SK-N-MC (cell line): Measurements from ENCODE around the gene PEPD.

Experiments
- DNase-seq: peaks from one replicate; pipeline ENCODE4 v3.0.0-alpha.2; 2011; ENCODE audit warnings: low read depth, low spot score
- H3K27ac ChIP-seq: fragments of 200-600 bp; sonication (generic); 2 replicates; pipeline ENCODE4 v1.5.1; 2016; ENCODE audit warnings: mixed run types
- H3K36me3 ChIP-seq: fragments of 200-600 bp; sonication (generic); 2 replicates; pipeline ENCODE4 v1.6.1; 2017; ENCODE audit warnings: antibody characterized with exemption, low read length, mixed read lengths; ENCODE audit not compliant: insufficient read depth
- H3K4me3 ChIP-seq: fragments of 200-600 bp; sonication (generic); 2 replicates; pipeline ENCODE4 v1.5.1; 2016
- H3K9ac ChIP-seq: fragments of 200-600 bp; sonication (generic); 2 replicates; pipeline ENCODE4 v1.8.0; 2017; ENCODE audit warnings: mixed run types, mixed read lengths; ENCODE audit not compliant: insufficient read length
- H3K9me3 ChIP-seq: fragments of 200-600 bp; sonication (generic); 2 replicates; pipeline ENCODE4 v1.6.1; 2017; ENCODE audit warnings: low read depth, mild to moderate bottlenecking, antibody characterized with exemption, low read length, moderate library complexity, mixed read lengths
- EZH2 ChIP-seq: fragments of 200-600 bp; sonication (generic); IDR thresholded peaks from one replicate; pipeline ENCODE4 v1.6.1; 2017; ENCODE audit warnings: antibody characterized with exemption
- FOXP2 ChIP-seq: optimal IDR thresholded peaks from 2 replicates; pipeline ENCODE3; 2011; ENCODE audit warnings: mild to moderate bottlenecking, moderate library complexity; ENCODE audit not compliant: insufficient read depth; ENCODE audit errors: extremely low read length, control extremely low read depth
- POLR2AphosphoS5 ChIP-seq: IDR thresholded peaks from 2 replicates; pipeline ENCODE4 v1.6.1; 2012; ENCODE audit warnings: mild to moderate bottlenecking, low read depth, low read length, borderline replicate concordance

PEPD gene

DNA sequence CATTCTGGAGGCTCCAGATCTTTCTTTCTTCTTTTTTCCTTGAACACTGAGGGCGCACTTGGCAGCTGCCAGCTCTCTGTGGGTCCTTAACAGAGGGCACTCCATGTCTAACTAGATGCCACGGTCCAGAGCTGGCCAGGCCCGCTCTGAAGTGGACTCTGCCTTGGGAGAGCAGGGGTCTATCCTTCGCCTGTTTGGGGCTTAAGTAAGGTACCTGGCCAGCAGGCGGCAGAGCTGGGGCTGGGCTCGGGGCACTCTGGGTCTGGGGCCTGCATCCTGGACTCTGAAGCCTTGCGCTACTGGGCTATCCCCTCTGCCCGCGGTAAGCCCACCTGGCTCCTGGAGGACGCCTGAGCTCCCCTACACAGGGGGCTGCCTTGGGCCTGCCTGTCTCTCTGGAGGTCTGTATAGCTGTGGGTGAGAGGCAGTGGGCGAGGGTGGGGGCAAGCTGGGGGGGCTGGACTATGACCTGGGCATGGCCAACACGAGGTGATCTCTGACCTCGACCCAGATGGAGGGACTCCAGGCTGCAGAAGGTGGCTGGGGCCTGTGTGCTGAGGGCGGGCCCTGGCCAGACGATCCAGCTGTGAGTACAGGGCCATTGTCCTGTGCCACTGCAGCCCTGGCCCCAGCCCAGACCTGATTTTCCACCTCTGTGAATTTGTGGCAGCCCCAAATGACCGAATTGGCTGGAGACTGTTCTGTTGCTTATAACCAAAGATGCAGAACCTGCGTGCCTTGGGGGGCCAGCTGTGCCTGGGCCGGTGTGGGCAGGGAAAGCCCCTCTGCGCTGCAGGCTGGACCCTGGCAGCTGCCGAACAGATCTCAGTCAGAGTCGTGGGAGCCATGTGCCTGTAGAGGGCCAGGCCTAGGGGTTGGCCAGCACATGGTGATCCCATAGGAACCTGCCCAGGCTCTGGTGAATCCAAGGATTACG, 121.6 kb downstream of the PEPD start:
- Histone ChIP-seq H3K36me3 (no peaks in the 10 kb centered on the region), H3K27ac (no peak overlapping the region), H3K9me3 (no peaks in the 10 kb centered on the region), H3K9ac (no peak overlapping the region), H3K4me3 (no peak overlapping the region)
- no peak for DNase-seq
- TF ChIP-seq EZH2 (no peak), FOXP2 (no peak), POLR2AphosphoS5 (no peak)

DNA sequence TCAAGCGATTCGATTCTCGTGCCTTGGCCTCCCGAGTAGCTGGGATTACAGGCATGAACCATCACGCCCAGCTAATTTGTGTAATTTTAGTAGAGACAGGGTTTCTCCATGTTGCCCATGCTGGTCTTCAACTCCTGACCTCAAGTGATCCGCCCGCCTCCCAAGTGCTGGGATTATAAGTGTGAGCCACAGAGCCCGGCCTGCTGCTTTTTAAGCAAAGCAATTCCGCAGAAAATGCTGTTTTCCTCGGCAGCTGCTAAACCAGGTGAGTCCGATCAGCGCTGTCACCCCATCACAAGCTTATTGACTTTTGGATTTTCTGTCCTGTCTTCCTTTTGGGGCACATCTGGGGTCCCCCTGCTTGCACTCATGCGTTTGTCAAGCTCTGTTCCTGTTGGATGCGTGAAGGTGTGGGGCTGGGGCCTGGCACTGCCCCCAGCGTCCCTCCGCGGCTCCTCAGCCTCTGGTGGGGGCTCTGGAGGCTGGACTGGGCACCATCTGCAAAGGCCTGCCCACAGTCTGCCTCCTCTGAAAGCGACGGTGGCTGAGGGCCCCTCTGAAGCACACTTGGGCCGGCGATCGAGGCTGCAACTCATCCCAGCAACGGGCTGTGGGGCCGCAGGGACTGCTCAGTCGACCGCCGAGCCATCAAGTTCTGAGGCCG, 122.4 kb downstream of the PEPD start:
- Histone ChIP-seq H3K36me3 (no peaks in the 10 kb centered on the region), H3K9me3 (no peaks in the 10 kb centered on the region), H3K27ac (no peak overlapping the region), H3K9ac (no peak overlapping the region), H3K4me3 (no peak overlapping the region)
- no peak for TF ChIP-seq FOXP2
- TF ChIP-seq EZH2, result no peak
- TF ChIP-seq POLR2AphosphoS5, result no peak
- DNase-seq, result no peak

DNA sequence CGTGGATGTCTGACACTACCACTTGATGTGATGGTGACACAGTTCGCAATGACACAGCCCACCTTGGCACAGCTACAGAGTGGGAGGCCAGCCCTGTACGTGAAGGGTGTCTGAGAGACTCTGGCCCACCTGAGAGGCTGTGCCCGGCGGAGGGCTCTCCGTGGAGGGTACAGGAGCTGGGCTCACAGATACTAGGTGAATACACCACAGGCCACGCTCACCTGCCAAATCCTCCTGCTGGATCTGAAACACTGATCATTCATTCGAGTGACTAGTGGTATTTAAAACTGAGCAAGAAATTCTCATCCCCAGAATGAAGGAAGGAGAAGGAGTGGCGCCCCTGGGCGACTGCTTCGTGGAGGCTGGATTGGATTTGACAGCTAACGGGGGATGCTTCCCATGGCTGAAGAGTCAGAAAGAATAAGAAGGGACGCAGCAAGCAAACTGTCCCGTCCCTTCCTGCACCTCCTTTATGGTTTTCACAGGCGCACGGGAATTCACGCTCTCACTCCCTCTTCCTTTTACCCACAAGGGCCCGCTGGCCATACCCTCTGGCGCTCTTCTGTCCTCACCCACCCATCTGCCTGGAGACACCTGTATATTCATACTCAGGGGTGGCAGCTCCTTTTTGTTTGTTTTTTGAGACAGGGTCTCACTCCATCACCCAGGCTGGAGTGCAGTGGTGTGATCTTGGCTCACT, 123.1 kb downstream of the PEPD start:
- no peak overlapping the region for H3K9ac ChIP-seq
- H3K9me3 ChIP-seq, result no peaks in the 10 kb centered on the region
- no peak for DNase-seq
- no peaks in the 10 kb centered on the region for H3K36me3 ChIP-seq
- no peak for TF ChIP-seq FOXP2
- TF ChIP-seq POLR2AphosphoS5, result no peak
- no peak for TF ChIP-seq EZH2
- H3K4me3 ChIP-seq, result no peak overlapping the region
- no peak overlapping the region for H3K27ac ChIP-seq

GRCh38 chr19:33397536-33398360, 123.8 kb downstream of the PEPD start:
- DNase-seq, result no peak
- no peak for TF ChIP-seq FOXP2
- no peak for TF ChIP-seq POLR2AphosphoS5
- TF ChIP-seq EZH2, result no peak

GRCh38 chr19:33396701-33397535, 124.7 kb downstream of the PEPD start:
- DNase-seq, result no peak
- H3K4me3 ChIP-seq, result no peak overlapping the region
- H3K9ac ChIP-seq, result no peak overlapping the region
- no peaks in the 10 kb centered on the region for H3K9me3 ChIP-seq
- no peaks in the 10 kb centered on the region for H3K36me3 ChIP-seq
- no peak for TF ChIP-seq POLR2AphosphoS5
- no peak for TF ChIP-seq EZH2
- no peak for TF ChIP-seq FOXP2
- H3K27ac ChIP-seq, result no peak overlapping the region

More at GRCh38 chr19:33397536-33398360, 123.8 kb downstream of the PEPD start:
- no peaks in the 10 kb centered on the region for H3K9me3 ChIP-seq
- H3K27ac ChIP-seq, result no peak overlapping the region
- H3K9ac ChIP-seq, result no peak overlapping the region
- no peaks in the 10 kb centered on the region for H3K36me3 ChIP-seq
- H3K4me3 ChIP-seq, result no peak overlapping the region

- H3K9ac ChIP-seq, result no peak overlapping the region
- H3K9me3 ChIP-seq, result no peaks in the 10 kb centered on the region
- no peak for DNase-seq
- no peaks in the 10 kb centered on the region for H3K36me3 ChIP-seq
- TF ChIP-seq EZH2, result no peak
- no peak for TF ChIP-seq FOXP2
- no peak for TF ChIP-seq POLR2AphosphoS5
- no peak overlapping the region for H3K4me3 ChIP-seq
- no peak overlapping the region for H3K27ac ChIP-seq
Observed at GRCh38 chr19:33395561-33396550, 125.7 kb downstream of the PEPD start.
